HG03442 (cell line): ENCODE data around the gene CDY1B.
"Not testable (repeated sequence)": the region's sequence is repeated elsewhere in the genome, so short reads cannot be mapped to it uniquely, and the experiment has no call there.

Experiments
- ATAC-seq: cut with Tn5 transposase; IDR thresholded peaks from one replicate; pipeline ENCODE4 v1.9.1; 2021; ENCODE audit warnings: mild to moderate bottlenecking, moderate library complexity; ENCODE audit not compliant: unreplicated experiment

Gene CDY1B

GRCh38 chrY:24047919-24048318 lies at the start of gene CDY1B:
TSS of gene CDY1B (minus strand) at chrY:24048019. CDS start at chrY:24047688, 331 bp downstream.
- ATAC-seq, result not testable (repeated sequence)

- ATAC-seq, result not testable (repeated sequence)
These were observed 1.7 kb upstream of the CDY1B start for GRCh38 chrY:24049525-24049924.

GRCh38 chrY:24043209-24043608 lies 4.6 kb downstream of the CDY1B start:
- not testable (repeated sequence) for ATAC-seq

- not testable (repeated sequence) for ATAC-seq
These were observed 8.7 kb downstream of the CDY1B start for GRCh38 chrY:24039008-24039718.

- ATAC-seq, result not testable (repeated sequence)
These were observed 21.4 kb downstream of the CDY1B start for GRCh38 chrY:24026212-24027103.
